Measurements from ENCODE around the gene IL18.
"Not testable (repeated sequence)": the region's sequence is repeated elsewhere in the genome, so short reads cannot be mapped to it uniquely, and the experiment has no call there.

- not testable (repeated sequence) for TF ChIP-seq CTCF (IDR thresholded peaks at IDR 0.05; ENCODE audit: control extremely low read depth in 1 of 3, insufficient read depth in 1 of 3, low read depth in 1 of 3, low read length in 3 of 3); ATF3 (IDR thresholded peaks at IDR 0.05; ENCODE audit: insufficient read depth, low read depth, low read length); CBX5 (IDR thresholded peaks at IDR 0.05; ENCODE audit: low read depth, low read length); ZNF274 (IDR thresholded peaks at IDR 0.05; ENCODE audit: borderline replicate concordance, extremely low read depth, low read length); POLR2A (IDR thresholded peaks at IDR 0.05; ENCODE audit: control extremely low read depth in 1 of 2, low read depth in 2 of 2, low read length in 2 of 2); EZH2 (IDR thresholded peaks at IDR 0.05; ENCODE audit: low read depth, low read length, severe bottlenecking); RXRA (IDR thresholded peaks at IDR 0.05; ENCODE audit: insufficient read depth, low read depth, low read length); SP1 (IDR thresholded peaks at IDR 0.05; ENCODE audit: low read depth, low read length); YY1 (IDR thresholded peaks at IDR 0.05; ENCODE audit: low read depth, low read length); EP300 (IDR thresholded peaks at IDR 0.05; ENCODE audit: borderline replicate concordance in 1 of 2, low read depth in 2 of 2, low read length in 2 of 2); KDM5A (IDR thresholded peaks at IDR 0.05; ENCODE audit: low read length); RBBP5 (IDR thresholded peaks at IDR 0.05; ENCODE audit: borderline replicate concordance, low read depth, low read length); USF2 (IDR thresholded peaks at IDR 0.05; ENCODE audit: low read length); TBP (IDR thresholded peaks at IDR 0.05; ENCODE audit: low read depth, low read length)
Observed at GRCh38 chr11:112199101-112199500, 35.2 kb upstream of the IL18 start.

Measured in H1 (cell line).